SU-DHL-6 (cell line): ENCODE results near the gene MAML2.

Experiments
- H2AFZ ChIP-seq: fragments of 200-600 bp; sonication (generic); 2 replicates; pipeline ENCODE4 v1.6.1; 2014; ENCODE audit warnings: low read depth, mild to moderate bottlenecking, moderate library complexity, mixed read lengths, antibody characterized with exemption, low read length; ENCODE audit not compliant: severe bottlenecking
- H3F3A ChIP-seq: fragments of 200-600 bp; shearing (Covaris generic); 2 replicates; pipeline ENCODE4 v1.6.0; 2016; ENCODE audit warnings: antibody characterized with exemption, mild to moderate bottlenecking; ENCODE audit not compliant: insufficient read depth
- H3K27ac ChIP-seq: fragments of 200-600 bp; sonication (generic); 2 replicates; pipeline ENCODE4 v1.5.1; 2016; ENCODE audit warnings: low read depth, mild to moderate bottlenecking, low read length, moderate library complexity, mixed read lengths
- H3K27me3 ChIP-seq: fragments of 200-600 bp; sonication (generic), shearing (Covaris generic); 2 replicates; pipeline ENCODE4 v1.6.0; 2014; ENCODE audit warnings: mild to moderate bottlenecking, low read length
- H3K36me3 ChIP-seq: fragments of 200-600 bp; sonication (generic); 2 replicates; pipeline ENCODE4 v1.6.1; 2014; ENCODE audit warnings: mild to moderate bottlenecking, low read length, mixed read lengths
- H3K4me2 ChIP-seq: fragments of 300-600, 200-600 bp; shearing (Covaris generic), sonication (generic); 2 replicates; pipeline ENCODE4 v1.6.0; 2014; ENCODE audit warnings: low read length, low read depth, mild to moderate bottlenecking; ENCODE audit not compliant: poor library complexity, severe bottlenecking
- H3K4me3 ChIP-seq: fragments of 200-600 bp; sonication (generic); 2 replicates; pipeline ENCODE4 v1.5.1; 2014; ENCODE audit warnings: antibody characterized with exemption, low read length, mild to moderate bottlenecking, mixed read lengths; ENCODE audit not compliant: insufficient read depth, poor library complexity, severe bottlenecking
- H3K79me2 ChIP-seq: fragments of 200-600 bp; sonication (generic); 2 replicates; pipeline ENCODE4 v1.6.1; 2014; ENCODE audit warnings: mild to moderate bottlenecking, low read length, moderate library complexity; ENCODE audit not compliant: insufficient read depth
- H3K9ac ChIP-seq: fragments of 200-600 bp; sonication (generic); 2 replicates; pipeline ENCODE4 v1.7.0; 2014; ENCODE audit warnings: mild to moderate bottlenecking, low read length
- H3K9me2 ChIP-seq: fragments of 200-600 bp; sonication (generic); replicated peaks from 2 replicates; pipeline ENCODE4 v1.6.1; 2014; ENCODE audit warnings: low read length; ENCODE audit not compliant: insufficient read depth
- H3K9me3 ChIP-seq: fragments of 200-600 bp; sonication (generic); 2 replicates; pipeline ENCODE4 v1.6.1; 2014; ENCODE audit warnings: low read length, mixed read lengths; ENCODE audit not compliant: insufficient read depth
- H4K20me1 ChIP-seq: fragments of 200-600 bp; sonication (generic); 2 replicates; pipeline ENCODE4 v1.6.1; 2014; ENCODE audit warnings: low read depth, mild to moderate bottlenecking, antibody characterized with exemption, low read length, moderate library complexity, mixed read lengths
- CTCF ChIP-seq: fragments of 200-600 bp; sonication (generic); IDR thresholded peaks from one replicate; pipeline ENCODE4 v1.5.1; 2017; ENCODE audit warnings: antibody characterized with exemption, mild to moderate bottlenecking, low read length, moderate library complexity; ENCODE audit not compliant: insufficient read depth, poor library complexity, severe bottlenecking
- EZH2phosphoT487 ChIP-seq: fragments of 200-600 bp; sonication (generic), shearing (Covaris generic); conservative IDR thresholded peaks from 2 replicates; pipeline ENCODE4 v1.6.1; 2018; ENCODE audit warnings: mild to moderate bottlenecking, antibody characterized with exemption, low read length, moderate library complexity, mixed read lengths

The MAML2 gene

GRCh38 chr11:95991101-95991500 is 351.9 kb downstream of the MAML2 start:
- Histone ChIP-seq H3K27me3 (no peaks in the 10 kb centered on the region), H2AFZ (no peak overlapping the region), H3K9me2 (no peaks in the 10 kb centered on the region), H3K4me3 (no peak overlapping the region), H3F3A (no peaks in the 10 kb centered on the region), H3K79me2 (no peaks in the 10 kb centered on the region), H3K27ac (no peak overlapping the region), H3K36me3 (no peaks in the 10 kb centered on the region), H3K9ac (no peak overlapping the region), H3K9me3 (no peaks in the 10 kb centered on the region), H3K4me2 (no peak overlapping the region), H4K20me1 (no peaks in the 10 kb centered on the region)
- no peak for TF ChIP-seq CTCF
- no peak for TF ChIP-seq EZH2phosphoT487

GRCh38 chr11:95989780-95990179 is 353.2 kb downstream of the MAML2 start:
- Histone ChIP-seq H3K9ac (no peak overlapping the region), H2AFZ (no peak overlapping the region), H3K4me2 (no peak overlapping the region), H3K9me3 (no peaks in the 10 kb centered on the region), H4K20me1 (no peaks in the 10 kb centered on the region), H3K4me3 (no peak overlapping the region), H3K27me3 (no peaks in the 10 kb centered on the region), H3K79me2 (no peaks in the 10 kb centered on the region), H3K9me2 (no peaks in the 10 kb centered on the region), H3K27ac (no peak overlapping the region), H3K36me3 (no peaks in the 10 kb centered on the region), H3F3A (no peaks in the 10 kb centered on the region)
- TF ChIP-seq CTCF (no peak), EZH2phosphoT487 (no peak)

- Histone ChIP-seq H3K27me3 (no peaks in the 10 kb centered on the region), H3K36me3 (no peaks in the 10 kb centered on the region), H3K9me3 (no peaks in the 10 kb centered on the region), H3K4me3 (no peak overlapping the region), H3K79me2 (no peaks in the 10 kb centered on the region), H4K20me1 (no peaks in the 10 kb centered on the region), H3K9ac (no peak overlapping the region), H3K9me2 (no peaks in the 10 kb centered on the region), H3F3A (no peaks in the 10 kb centered on the region), H3K4me2 (no peak overlapping the region), H2AFZ (no peak overlapping the region), H3K27ac (no peak overlapping the region)
- TF ChIP-seq CTCF (no peak), EZH2phosphoT487 (no peak)
These were observed 353.9 kb downstream of the MAML2 start for GRCh38 chr11:95989076-95989605.
